GM12864 (cell line): ENCODE data around the gene PLLP.

Source experiments
- DNase-seq: peaks from one replicate; pipeline ENCODE4 v3.0.0-alpha.2; 2011; ENCODE audit warnings: low read depth
- H3K4me3 ChIP-seq: 2 replicates; pipeline ENCODE4 v1.5.1; 2011; ENCODE audit warnings: mild to moderate bottlenecking, low read depth, low read length, control low read depth
- TF ChIP-seq, protein P1 (sequence below): IDR thresholded peaks from 2 replicates; pipeline ENCODE4 v1.5.1; 2011; ENCODE audit warnings: low read depth, mild to moderate bottlenecking, moderate library complexity, low read length, control low read depth, inconsistent platforms; ENCODE audit errors: missing control alignments

Gene PLLP

GRCh38 chr16:57255686-57256415, 28.6 kb downstream of the PLLP start:
- H3K4me3 ChIP-seq: no peak overlapping the region
- no peak for DNase-seq
- TF ChIP-seq, protein P1, sequence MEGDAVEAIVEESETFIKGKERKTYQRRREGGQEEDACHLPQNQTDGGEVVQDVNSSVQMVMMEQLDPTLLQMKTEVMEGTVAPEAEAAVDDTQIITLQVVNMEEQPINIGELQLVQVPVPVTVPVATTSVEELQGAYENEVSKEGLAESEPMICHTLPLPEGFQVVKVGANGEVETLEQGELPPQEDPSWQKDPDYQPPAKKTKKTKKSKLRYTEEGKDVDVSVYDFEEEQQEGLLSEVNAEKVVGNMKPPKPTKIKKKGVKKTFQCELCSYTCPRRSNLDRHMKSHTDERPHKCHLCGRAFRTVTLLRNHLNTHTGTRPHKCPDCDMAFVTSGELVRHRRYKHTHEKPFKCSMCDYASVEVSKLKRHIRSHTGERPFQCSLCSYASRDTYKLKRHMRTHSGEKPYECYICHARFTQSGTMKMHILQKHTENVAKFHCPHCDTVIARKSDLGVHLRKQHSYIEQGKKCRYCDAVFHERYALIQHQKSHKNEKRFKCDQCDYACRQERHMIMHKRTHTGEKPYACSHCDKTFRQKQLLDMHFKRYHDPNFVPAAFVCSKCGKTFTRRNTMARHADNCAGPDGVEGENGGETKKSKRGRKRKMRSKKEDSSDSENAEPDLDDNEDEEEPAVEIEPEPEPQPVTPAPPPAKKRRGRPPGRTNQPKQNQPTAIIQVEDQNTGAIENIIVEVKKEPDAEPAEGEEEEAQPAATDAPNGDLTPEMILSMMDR: no peak

DNA sequence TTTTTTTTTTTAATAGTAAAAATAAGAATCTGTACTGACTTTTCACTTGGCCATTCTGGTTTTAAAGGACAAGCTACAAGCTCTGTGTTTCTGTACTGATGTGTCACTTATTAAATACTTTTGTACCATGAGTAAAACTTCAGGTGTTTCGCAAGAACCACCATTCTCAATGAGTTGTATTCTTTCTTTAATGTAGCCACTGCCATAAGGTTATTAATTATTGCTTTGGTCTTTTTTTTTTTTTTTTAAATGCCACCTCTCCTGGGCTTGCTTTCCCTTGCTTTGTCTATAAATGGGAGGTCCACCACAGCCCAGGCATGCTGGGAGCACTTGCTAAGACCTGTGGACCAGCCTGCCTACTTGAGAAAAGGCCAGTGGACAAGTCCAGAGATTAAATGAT, 31.0 kb downstream of the PLLP start:
- TF ChIP-seq, protein P1: no peak
- DNase-seq: no peak
- H3K4me3 ChIP-seq: no peak overlapping the region

DNA sequence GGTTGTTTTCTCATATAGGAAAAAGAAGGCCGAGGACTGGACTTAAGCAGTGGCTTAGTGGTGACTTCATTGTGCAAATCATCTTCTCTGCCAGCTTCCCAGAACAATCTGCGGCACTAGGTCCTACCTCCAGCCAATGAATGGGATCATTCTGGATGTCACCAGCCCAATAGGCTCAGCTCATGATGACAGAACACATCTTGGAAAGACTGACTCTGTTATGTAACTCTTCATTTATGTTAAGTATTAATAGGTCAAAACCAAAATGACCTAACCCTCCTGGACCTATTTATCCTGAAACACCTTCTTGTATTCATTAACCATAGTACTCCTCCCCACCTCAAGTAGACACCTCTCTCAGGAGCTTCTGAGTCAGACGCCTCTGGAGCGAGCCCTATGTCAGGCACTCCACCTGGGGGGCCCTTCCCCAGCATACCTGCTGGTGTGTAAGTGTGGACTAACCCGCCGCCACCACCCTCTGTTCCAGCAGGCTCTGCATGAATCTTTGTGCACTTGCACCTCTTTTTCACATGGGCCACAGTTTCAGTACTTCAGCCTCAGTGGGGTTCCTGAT, 32.2 kb downstream of the PLLP start:
- DNase-seq: no peak
- no peak overlapping the region for H3K4me3 ChIP-seq
- TF ChIP-seq, protein P1: no peak

- DNase-seq: no peak
- no peak overlapping the region for H3K4me3 ChIP-seq
- TF ChIP-seq, protein P1: no peak
Observed at GRCh38 chr16:57251352-57251751, 33.1 kb downstream of the PLLP start.

DNA sequence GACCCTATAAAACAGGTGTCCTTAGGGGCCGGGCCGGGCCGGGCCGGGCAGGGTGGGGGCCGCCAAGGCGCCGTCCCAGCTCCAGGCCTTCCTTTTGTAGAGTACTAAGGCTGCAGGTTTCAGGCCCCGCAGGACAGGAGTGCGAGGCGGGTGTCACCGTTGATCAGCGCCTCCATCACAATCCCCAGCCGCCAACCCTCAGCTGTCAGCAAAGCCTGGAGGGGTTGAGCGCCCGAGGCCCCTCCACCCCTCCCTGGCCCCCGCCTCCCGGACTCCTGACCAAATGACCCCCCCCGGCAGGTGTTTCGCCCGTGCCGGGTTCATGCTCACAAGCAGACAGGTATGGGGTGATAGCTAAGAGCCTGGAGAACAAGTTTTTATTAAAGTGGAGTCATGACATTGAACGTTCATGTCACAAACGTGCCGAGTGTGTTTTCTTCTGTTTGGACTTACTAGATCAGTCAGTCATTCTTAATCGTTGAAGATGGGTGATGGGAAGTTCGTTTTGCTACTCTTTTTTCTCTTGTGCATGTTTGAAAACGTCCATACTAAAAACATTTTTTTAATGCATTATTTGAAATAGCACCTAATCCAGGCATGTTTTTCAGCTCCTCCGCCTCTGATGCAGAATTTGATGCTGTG, 38.9 kb downstream of the PLLP start:
- TF ChIP-seq, protein P1: no peak
- no peak for DNase-seq
- H3K4me3 ChIP-seq: peak overlapping the region; percentile 88

- TF ChIP-seq, protein P1: no peak
Observed at GRCh38 chr16:57244767-57245471, 39.6 kb downstream of the PLLP start, which contains the start of gene ARL2BP. Gene ARL2BP, plus strand, starts transcription at chr16:57245259. Its CDS starts 109 bp downstream, at chr16:57245368.

More at GRCh38 chr16:57244767-57245471, 39.6 kb downstream of the PLLP start, which contains the start of gene ARL2BP:
- peak; percentile 82 for DNase-seq
- peak within 1 kb of the TSS; percentile 88 for H3K4me3 ChIP-seq
